AG08396 (cell line): ENCODE data around the gene CYFIP2.
"Not testable (repeated sequence)": the region's sequence is repeated elsewhere in the genome, so short reads cannot be mapped to it uniquely, and the experiment has no call there.

Experiments used
- DNase-seq: peaks from one replicate; pipeline ENCODE4 v3.0.0; 2012; ENCODE audit warnings: low spot score, mixed read lengths

CYFIP2 gene

GRCh38 chr5:157265714-157266285 is at the start of gene CYFIP2:
CYFIP2 (plus strand) TSS chr5:157266123; CDS start chr5:157285362, 19,239 bp downstream.
- peak; percentile 88 for DNase-seq

GRCh38 chr5:157216391-157217142 is 49.4 kb upstream of the CYFIP2 start:
- no peak for DNase-seq

GRCh38 chr5:157217289-157218024 is 48.5 kb upstream of the CYFIP2 start:
- no peak for DNase-seq

GRCh38 chr5:157219491-157220271 is 46.2 kb upstream of the CYFIP2 start:
- no peak for DNase-seq

GRCh38 chr5:157221959-157222358 is 44.0 kb upstream of the CYFIP2 start:
- no peak for DNase-seq

- peak; percentile 15 for DNase-seq
These were observed 43.3 kb upstream of the CYFIP2 start for GRCh38 chr5:157222506-157223230.

- DNase-seq, result no peak
These were observed 40.2 kb upstream of the CYFIP2 start for GRCh38 chr5:157225469-157226422.

- DNase-seq, result no peak
These were observed 35.3 kb upstream of the CYFIP2 start for GRCh38 chr5:157230610-157231009.

GRCh38 chr5:157232706-157233105 is 33.2 kb upstream of the CYFIP2 start:
- no peak for DNase-seq

GRCh38 chr5:157233515-157233914 is 32.4 kb upstream of the CYFIP2 start:
- DNase-seq, result no peak

GRCh38 chr5:157236423-157236822 is 29.5 kb upstream of the CYFIP2 start:
- DNase-seq, result no peak

- DNase-seq, result peak; percentile 49
These were observed 24.4 kb upstream of the CYFIP2 start for GRCh38 chr5:157241483-157241882.

GRCh38 chr5:157244704-157245103 is 21.2 kb upstream of the CYFIP2 start:
- not testable (repeated sequence) for DNase-seq

- no peak for DNase-seq
These were observed 20.4 kb upstream of the CYFIP2 start for GRCh38 chr5:157245476-157245875.

GRCh38 chr5:157245886-157246285 is 20.0 kb upstream of the CYFIP2 start:
- DNase-seq, result no peak

- no peak for DNase-seq
These were observed 18.7 kb upstream of the CYFIP2 start for GRCh38 chr5:157247267-157247666.

- no peak for DNase-seq
These were observed 17.0 kb upstream of the CYFIP2 start for GRCh38 chr5:157248821-157249470.

GRCh38 chr5:157252711-157253465 is 13.0 kb upstream of the CYFIP2 start:
- DNase-seq, result no peak

- peak; percentile 80 for DNase-seq
These were observed 12.4 kb upstream of the CYFIP2 start for GRCh38 chr5:157253547-157253946.
